HEK293 (cell line): ENCODE results near the gene DKKL1.

Experiments
- CTCF ChIA-PET: fragments of 350-600 bp; formaldehyde crosslinking; extraction: SDS; loops from one replicate; lab custom pipeline; 2021; ENCODE audit warnings: antibody characterized with exemption; lab: Yijun Ruan, JAX
- POLR2A ChIA-PET: fragments of 300-600 bp; formaldehyde crosslinking; extraction: SDS; loops from one replicate; lab custom pipeline; 2020; ENCODE audit warnings: antibody characterized with exemption, inconsistent platforms; lab: Yijun Ruan, JAX
- H3K27ac ChIP-seq: fragments of 200-500 bp; sonication (Bioruptor generic); 2 replicates; pipeline ENCODE4 v1.5.1; 2014; ENCODE audit warnings: low read depth, low read length, control low read depth, inconsistent platforms; ENCODE audit errors: extremely low read depth
- H3K36me3 ChIP-seq, 2 experiments: fragments of 200-500 bp in 1 of 2; sonication (Bioruptor generic) in 1 of 2; 1 replicate in 1 of 2; 2 replicates in 1 of 2; pipeline ENCODE4 v1.5.1; 2014 to 2017; ENCODE audit warnings: inconsistent platforms in 2 of 2, low read length in 2 of 2; ENCODE audit not compliant: control insufficient read depth in 2 of 2, insufficient read depth in 1 of 2
- H3K4me1 ChIP-seq: fragments of 200-500 bp; sonication (Bioruptor generic); 2 replicates; pipeline ENCODE4 v1.5.1; 2014; ENCODE audit warnings: mild to moderate bottlenecking, low read length, inconsistent platforms; ENCODE audit not compliant: control insufficient read depth, insufficient read depth
- H3K4me3 ChIP-seq: 2 replicates; pipeline ENCODE4 v1.5.1; 2011; ENCODE audit warnings: low read depth, mild to moderate bottlenecking, control low read depth, low read length, moderate library complexity
- H3K9me3 ChIP-seq: fragments of 200-500 bp; sonication (Bioruptor generic); 2 replicates; pipeline ENCODE4 v1.5.1; 2014; ENCODE audit warnings: low read depth, low read length, inconsistent platforms; ENCODE audit not compliant: control insufficient read depth, insufficient read depth
- AEBP2 ChIP-seq: fragments of 450-650 bp; formaldehyde crosslinking; IDR thresholded peaks from 2 replicates; pipeline ENCODE4 v1.5.1; 2016; ENCODE audit warnings: missing biosample characterization, missing genetic modification characterization, borderline replicate concordance
- ATF2 ChIP-seq: fragments of 450-650 bp; formaldehyde crosslinking; IDR thresholded peaks from 2 replicates; pipeline ENCODE4 v1.5.1; 2016; ENCODE audit warnings: missing biosample characterization, missing genetic modification characterization, low read depth
- EGR2 ChIP-seq: fragments of 450-650 bp; formaldehyde crosslinking; IDR thresholded peaks from 2 replicates; pipeline ENCODE4 v1.5.1; 2016; ENCODE audit warnings: low read depth, missing biosample characterization, missing genetic modification characterization
- ELK4 ChIP-seq: IDR thresholded peaks from 2 replicates; pipeline ENCODE4 v1.6.1; 2011; ENCODE audit warnings: mild to moderate bottlenecking, low read depth, low read length, borderline replicate concordance
- GLIS1 ChIP-seq: fragments of 450-650 bp; formaldehyde crosslinking; IDR thresholded peaks from 2 replicates; pipeline ENCODE4 v1.5.1; 2016; ENCODE audit warnings: missing biosample characterization, missing genetic modification characterization
- KLF9 ChIP-seq: fragments of 450-650 bp; formaldehyde crosslinking; IDR thresholded peaks from 2 replicates; pipeline ENCODE4 v1.5.1; 2016; ENCODE audit warnings: missing biosample characterization, missing genetic modification characterization, low read depth
- PRDM1 ChIP-seq: fragments of 450-650 bp; formaldehyde crosslinking; IDR thresholded peaks from 2 replicates; pipeline ENCODE4; 2016; ENCODE audit warnings: missing biosample characterization, missing genetic modification characterization
- SETDB1 ChIP-seq: IDR thresholded peaks from one replicate; pipeline ENCODE4 v1.6.1; 2017; ENCODE audit warnings: mild to moderate bottlenecking, low read length, moderate library complexity, mixed read lengths; ENCODE audit not compliant: insufficient read length
- YY1 ChIP-seq: fragments of 450-650 bp; formaldehyde crosslinking; IDR thresholded peaks from 2 replicates; pipeline ENCODE4 v1.5.1; 2018; ENCODE audit warnings: missing biosample characterization, missing genetic modification characterization
- ZFHX2 ChIP-seq: fragments of 450-650 bp; formaldehyde crosslinking; conservative IDR thresholded peaks from 2 replicates; pipeline ENCODE4 v1.5.1; 2016; ENCODE audit warnings: missing biosample characterization, missing genetic modification characterization
- ZFP41 ChIP-seq: fragments of 450-650 bp; formaldehyde crosslinking; IDR thresholded peaks from 2 replicates; pipeline ENCODE4 v1.5.1; 2016; ENCODE audit warnings: missing biosample characterization, missing genetic modification characterization, borderline replicate concordance
- ZNF121 ChIP-seq: fragments of 450-650 bp; formaldehyde crosslinking; IDR thresholded peaks from 2 replicates; pipeline ENCODE4 v1.5.1; 2016; ENCODE audit warnings: missing biosample characterization, missing genetic modification characterization
- ZNF157 ChIP-seq: fragments of 450-650 bp; formaldehyde crosslinking; IDR thresholded peaks from 2 replicates; pipeline ENCODE4 v1.5.1; 2016; ENCODE audit warnings: missing biosample characterization, missing genetic modification characterization
- ZNF184 ChIP-seq: fragments of 450-650 bp; IDR thresholded peaks from 2 replicates; pipeline ENCODE4 v1.5.1; 2018; ENCODE audit warnings: missing biosample characterization, mild to moderate bottlenecking, missing genetic modification characterization
- ZNF311 ChIP-seq: fragments of 450-650 bp; formaldehyde crosslinking; IDR thresholded peaks from 2 replicates; pipeline ENCODE4 v1.5.1; 2017; ENCODE audit warnings: missing biosample characterization, missing genetic modification characterization, borderline replicate concordance
- ZNF324 ChIP-seq: fragments of 450-650 bp; formaldehyde crosslinking; IDR thresholded peaks from 2 replicates; pipeline ENCODE4 v1.5.1; 2016; ENCODE audit warnings: missing biosample characterization, missing genetic modification characterization
- ZNF521 ChIP-seq: fragments of 450-650 bp; formaldehyde crosslinking; IDR thresholded peaks from 2 replicates; pipeline ENCODE4 v1.5.1; 2017; ENCODE audit warnings: missing biosample characterization, mild to moderate bottlenecking, missing genetic modification characterization
- ZNF561 ChIP-seq: fragments of 450-650 bp; IDR thresholded peaks from 2 replicates; pipeline ENCODE4 v1.5.1; 2018; ENCODE audit warnings: missing biosample characterization, missing genetic modification characterization, borderline replicate concordance
- ZNF626 ChIP-seq: fragments of 450-650 bp; sonication (Bioruptor Pico); formaldehyde crosslinking; IDR thresholded peaks from 2 replicates; pipeline ENCODE4 v1.5.1; 2018; ENCODE audit warnings: missing biosample characterization, missing genetic modification characterization, inconsistent platforms
- ZNF747 ChIP-seq: fragments of 450-650 bp; formaldehyde crosslinking; IDR thresholded peaks from 2 replicates; pipeline ENCODE4 v1.5.1; 2016; ENCODE audit warnings: missing biosample characterization, missing genetic modification characterization
- ZNF777 ChIP-seq: fragments of 450-650 bp; formaldehyde crosslinking; IDR thresholded peaks from 2 replicates; pipeline ENCODE4 v1.5.1; 2017; ENCODE audit warnings: missing biosample characterization, missing genetic modification characterization, borderline replicate concordance
- ZNF791 ChIP-seq: fragments of 450-650 bp; formaldehyde crosslinking; IDR thresholded peaks from 2 replicates; pipeline ENCODE4 v1.5.1; 2016; ENCODE audit warnings: missing biosample characterization, missing genetic modification characterization
- ZSCAN23 ChIP-seq: fragments of 450-650 bp; formaldehyde crosslinking; IDR thresholded peaks from 2 replicates; pipeline ENCODE4 v1.5.1; 2016; ENCODE audit warnings: missing biosample characterization, missing genetic modification characterization
- ZSCAN30 ChIP-seq: fragments of 450-650 bp; IDR thresholded peaks from 2 replicates; pipeline ENCODE4 v1.5.1; 2018; ENCODE audit warnings: missing biosample characterization, mild to moderate bottlenecking, missing genetic modification characterization, moderate library complexity
- TF ChIP-seq, protein P1 (sequence below): fragments of 450-650 bp; formaldehyde crosslinking; IDR thresholded peaks from 2 replicates; pipeline ENCODE4 v1.5.1; 2016; ENCODE audit warnings: missing biosample characterization, missing genetic modification characterization, low read depth
- TF ChIP-seq, protein P2 (sequence below): fragments of 450-650 bp; IDR thresholded peaks from 2 replicates; pipeline ENCODE4 v1.5.1; 2018; ENCODE audit warnings: missing biosample characterization, mild to moderate bottlenecking, missing genetic modification characterization

DKKL1 gene

DNA sequence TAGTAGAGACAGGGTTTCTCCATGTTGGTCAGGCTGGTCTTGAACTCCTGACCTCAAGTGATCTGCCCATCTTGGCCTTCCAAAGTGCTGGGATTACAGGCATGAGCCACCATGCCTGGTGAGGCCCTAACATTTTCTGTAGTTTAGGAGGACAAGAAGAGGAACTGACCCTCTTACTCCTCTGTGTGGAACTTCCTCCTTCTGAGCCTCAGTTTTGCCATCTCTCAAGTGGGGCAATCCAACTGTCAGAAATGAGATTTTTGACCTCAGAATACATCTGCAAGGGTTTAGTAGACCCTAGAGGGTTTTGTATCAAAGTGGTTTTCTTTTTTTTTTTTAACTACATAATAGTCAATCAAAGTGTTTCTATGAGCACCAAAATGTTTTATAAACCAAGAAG lies 2.4 kb downstream of the DKKL1 start (continued):
- no peak for TF ChIP-seq ZNF791 (tag by site-specific recombination)
- TF ChIP-seq, all 188 proteins: peak for 0

GRCh38 chr19:49368711-49369358 lies 5.2 kb downstream of the DKKL1 start:
- H3K9me3 ChIP-seq, result no peaks in the 10 kb centered on the region
- TF ChIP-seq PRDM1 (peak; percentile 26; the same call in 1 of the 2 replicates), SETDB1 (peak; percentile 98), ZNF561 (tag by site-specific recombination) (peak; percentile 90), YY1 (tag by site-specific recombination) (no peak), ZNF184 (tag by site-specific recombination) (no peak), ZNF626 (tag by site-specific recombination) (no peak), ZSCAN30 (tag by site-specific recombination) (no peak), ZNF521 (no peak)
- TF ChIP-seq, all 188 proteins: peak for 3
- ChIA-PET CTCF (interaction anchor here (0.6 to 0.7 kb wide), 2 partner anchors 67 to 110 kb away, joined by 3 read pairs; no protein-coding TSS in a partner anchor), POLR2A (no interaction called here)
- Histone ChIP-seq H3K36me3 (no peaks in the 10 kb centered on the region), H3K4me1 (no peaks in the 10 kb centered on the region), H3K27ac (no peak overlapping the region), H3K4me3 (no peak overlapping the region)

DNA sequence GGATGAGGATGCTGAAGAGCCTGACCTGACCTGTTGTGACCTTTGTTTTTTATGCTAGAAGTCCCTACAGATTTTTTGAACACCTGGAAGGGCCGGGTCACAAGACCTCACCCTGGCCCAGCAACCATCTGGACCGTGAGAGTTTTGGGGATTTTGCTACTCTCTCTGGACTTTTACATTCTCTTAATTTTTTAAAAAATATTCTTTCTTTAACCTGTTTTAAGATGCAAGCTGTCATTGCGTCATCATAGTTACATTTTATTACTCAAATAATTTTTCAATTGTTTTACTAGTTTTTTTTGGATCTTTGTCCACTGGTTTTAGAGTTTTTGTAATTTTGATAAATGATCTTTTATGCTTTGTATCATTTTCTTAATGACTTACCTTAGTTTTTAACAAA lies 7.5 kb downstream of the DKKL1 start:
- TF ChIP-seq ZNF311 (tag by site-specific recombination) (no peak), KLF9 (tag by site-specific recombination) (no peak), ZFP41 (tag by site-specific recombination) (no peak), EGR2 (tag by site-specific recombination) (no peak), SETDB1 (no peak), ZNF747 (tag by site-specific recombination) (no peak), ZSCAN23 (tag by site-specific recombination) (no peak), ELK4 (no peak), ATF2 (tag by site-specific recombination) (no peak), ZNF157 (no peak), ZNF777 (tag by site-specific recombination) (no peak), GLIS1 (tag by site-specific recombination) (no peak), ZFHX2 (tag by site-specific recombination) (no peak), ZNF121 (tag by site-specific recombination) (no peak), AEBP2 (tag by site-specific recombination) (no peak), ZNF324 (tag by site-specific recombination) (no peak)
- TF ChIP-seq, protein P1, sequence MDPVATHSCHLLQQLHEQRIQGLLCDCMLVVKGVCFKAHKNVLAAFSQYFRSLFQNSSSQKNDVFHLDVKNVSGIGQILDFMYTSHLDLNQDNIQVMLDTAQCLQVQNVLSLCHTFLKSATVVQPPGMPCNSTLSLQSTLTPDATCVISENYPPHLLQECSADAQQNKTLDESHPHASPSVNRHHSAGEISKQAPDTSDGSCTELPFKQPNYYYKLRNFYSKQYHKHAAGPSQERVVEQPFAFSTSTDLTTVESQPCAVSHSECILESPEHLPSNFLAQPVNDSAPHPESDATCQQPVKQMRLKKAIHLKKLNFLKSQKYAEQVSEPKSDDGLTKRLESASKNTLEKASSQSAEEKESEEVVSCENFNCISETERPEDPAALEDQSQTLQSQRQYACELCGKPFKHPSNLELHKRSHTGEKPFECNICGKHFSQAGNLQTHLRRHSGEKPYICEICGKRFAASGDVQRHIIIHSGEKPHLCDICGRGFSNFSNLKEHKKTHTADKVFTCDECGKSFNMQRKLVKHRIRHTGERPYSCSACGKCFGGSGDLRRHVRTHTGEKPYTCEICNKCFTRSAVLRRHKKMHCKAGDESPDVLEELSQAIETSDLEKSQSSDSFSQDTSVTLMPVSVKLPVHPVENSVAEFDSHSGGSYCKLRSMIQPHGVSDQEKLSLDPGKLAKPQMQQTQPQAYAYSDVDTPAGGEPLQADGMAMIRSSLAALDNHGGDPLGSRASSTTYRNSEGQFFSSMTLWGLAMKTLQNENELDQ (tag by site-specific recombination), result no peak
- TF ChIP-seq, protein P2, sequence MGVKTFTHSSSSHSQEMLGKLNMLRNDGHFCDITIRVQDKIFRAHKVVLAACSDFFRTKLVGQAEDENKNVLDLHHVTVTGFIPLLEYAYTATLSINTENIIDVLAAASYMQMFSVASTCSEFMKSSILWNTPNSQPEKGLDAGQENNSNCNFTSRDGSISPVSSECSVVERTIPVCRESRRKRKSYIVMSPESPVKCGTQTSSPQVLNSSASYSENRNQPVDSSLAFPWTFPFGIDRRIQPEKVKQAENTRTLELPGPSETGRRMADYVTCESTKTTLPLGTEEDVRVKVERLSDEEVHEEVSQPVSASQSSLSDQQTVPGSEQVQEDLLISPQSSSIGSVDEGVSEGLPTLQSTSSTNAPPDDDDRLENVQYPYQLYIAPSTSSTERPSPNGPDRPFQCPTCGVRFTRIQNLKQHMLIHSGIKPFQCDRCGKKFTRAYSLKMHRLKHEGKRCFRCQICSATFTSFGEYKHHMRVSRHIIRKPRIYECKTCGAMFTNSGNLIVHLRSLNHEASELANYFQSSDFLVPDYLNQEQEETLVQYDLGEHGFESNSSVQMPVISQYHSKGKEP (tag by site-specific recombination), result no peak
- Histone ChIP-seq H3K36me3 (no peaks in the 10 kb centered on the region), H3K27ac (no peak overlapping the region), H3K9me3 (no peaks in the 10 kb centered on the region), H3K4me1 (no peaks in the 10 kb centered on the region), H3K4me3 (no peak overlapping the region)
- ChIA-PET POLR2A (no interaction called here), CTCF (interaction anchor here (1.5 kb wide), 1 partner anchor 21 kb away, joined by 4 read pairs; no protein-coding TSS in a partner anchor)
